Measurements from ENCODE around the gene PLIN3. TPM values are rescaled to one million over a fixed set of nuclear protein-coding genes. Genes with fewer than 3 reads are reported as not detected.
A peak's percentile ranks its signal among the peaks of the same experiment; 100 is the strongest.

Gene PLIN3
- total and polyA plus RNA-seq, 9 of the 15 experiments (the other 6 are each of a cell fraction or from before 2014, with no cell fraction given): 7.5 to 75.6 (median 43.1) TPM

DNA sequence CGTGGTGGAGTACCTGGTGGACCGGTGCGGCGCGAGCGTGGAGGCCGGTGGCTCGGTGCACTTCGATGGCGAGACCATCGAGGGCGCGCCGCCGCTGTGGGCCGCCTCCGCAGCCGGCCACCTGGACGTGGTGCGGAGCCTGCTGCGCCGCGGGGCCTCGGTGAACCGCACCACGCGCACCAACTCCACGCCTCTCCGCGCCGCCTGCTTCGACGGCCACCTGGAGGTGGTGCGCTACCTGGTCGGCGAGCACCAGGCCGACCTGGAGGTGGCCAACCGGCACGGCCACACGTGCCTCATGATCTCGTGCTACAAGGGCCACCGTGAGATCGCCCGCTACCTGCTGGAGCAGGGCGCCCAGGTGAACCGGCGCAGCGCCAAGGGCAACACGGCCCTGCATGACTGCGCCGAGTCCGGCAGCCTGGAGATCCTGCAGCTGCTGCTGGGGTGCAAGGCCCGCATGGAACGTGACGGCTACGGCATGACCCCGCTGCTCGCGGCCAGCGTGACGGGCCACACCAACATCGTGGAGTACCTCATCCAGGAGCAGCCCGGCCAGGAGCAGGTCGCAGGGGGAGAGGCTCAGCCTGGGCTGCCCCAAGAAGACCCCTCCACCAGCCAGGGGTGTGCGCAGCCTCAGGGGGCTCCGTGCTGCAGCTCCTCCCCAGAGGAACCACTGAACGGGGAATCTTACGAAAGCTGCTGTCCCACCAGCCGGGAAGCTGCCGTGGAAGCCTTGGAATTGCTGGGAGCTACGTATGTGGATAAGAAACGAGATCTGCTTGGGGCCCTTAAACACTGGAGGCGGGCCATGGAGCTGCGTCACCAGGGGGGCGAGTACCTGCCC lies 75.2 kb downstream of the PLIN3 start (continued):
- peak in 1 of 2 experiments; percentile 34; a peak in 3 of 4 replicates for TF ChIP-seq MNT (conservative IDR thresholded peaks at IDR 0.05)

- BruUV-seq (replicated peaks): no TSS peak
- TF ChIP-seq KAT8 (IDR thresholded peaks at IDR 0.05; ENCODE audit: low read depth) (peak; percentile 100), POLR3A (IDR thresholded peaks at IDR 0.05; ENCODE audit: borderline replicate concordance, extremely low read depth, insufficient read depth, insufficient read length) (no peak), NR1H2 (CRISPR knock-in tag; IDR thresholded peaks at IDR 0.05) (no peak), BRD4 (IDR thresholded peaks at IDR 0.05) (0 out of 2 replicates have a peak, but pooled peaks have one; percentile 48), MEF2A (IDR thresholded peaks at IDR 0.05; ENCODE audit: control insufficient read depth, low read depth, low read length) (no peak), NBN (IDR thresholded peaks at IDR 0.05; ENCODE audit: low read depth) (peak; percentile 24; the same call in 1 of the 2 replicates), ZNF239 (CRISPR knock-in tag; IDR thresholded peaks at IDR 0.05) (peak; percentile 82), ZNF217 (CRISPR knock-in tag; IDR thresholded peaks at IDR 0.05) (no peak), TAL1 (IDR thresholded peaks at IDR 0.05) (no peak)
- TF ChIP-seq, protein P1, sequence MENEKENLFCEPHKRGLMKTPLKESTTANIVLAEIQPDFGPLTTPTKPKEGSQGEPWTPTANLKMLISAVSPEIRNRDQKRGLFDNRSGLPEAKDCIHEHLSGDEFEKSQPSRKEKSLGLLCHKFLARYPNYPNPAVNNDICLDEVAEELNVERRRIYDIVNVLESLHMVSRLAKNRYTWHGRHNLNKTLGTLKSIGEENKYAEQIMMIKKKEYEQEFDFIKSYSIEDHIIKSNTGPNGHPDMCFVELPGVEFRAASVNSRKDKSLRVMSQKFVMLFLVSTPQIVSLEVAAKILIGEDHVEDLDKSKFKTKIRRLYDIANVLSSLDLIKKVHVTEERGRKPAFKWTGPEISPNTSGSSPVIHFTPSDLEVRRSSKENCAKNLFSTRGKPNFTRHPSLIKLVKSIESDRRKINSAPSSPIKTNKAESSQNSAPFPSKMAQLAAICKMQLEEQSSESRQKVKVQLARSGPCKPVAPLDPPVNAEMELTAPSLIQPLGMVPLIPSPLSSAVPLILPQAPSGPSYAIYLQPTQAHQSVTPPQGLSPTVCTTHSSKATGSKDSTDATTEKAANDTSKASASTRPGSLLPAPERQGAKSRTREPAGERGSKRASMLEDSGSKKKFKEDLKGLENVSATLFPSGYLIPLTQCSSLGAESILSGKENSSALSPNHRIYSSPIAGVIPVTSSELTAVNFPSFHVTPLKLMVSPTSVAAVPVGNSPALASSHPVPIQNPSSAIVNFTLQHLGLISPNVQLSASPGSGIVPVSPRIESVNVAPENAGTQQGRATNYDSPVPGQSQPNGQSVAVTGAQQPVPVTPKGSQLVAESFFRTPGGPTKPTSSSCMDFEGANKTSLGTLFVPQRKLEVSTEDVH (IDR thresholded peaks at IDR 0.05; ENCODE audit: low read depth, partially characterized antibody): peak; percentile 84
- TF ChIP-seq, protein P2, sequence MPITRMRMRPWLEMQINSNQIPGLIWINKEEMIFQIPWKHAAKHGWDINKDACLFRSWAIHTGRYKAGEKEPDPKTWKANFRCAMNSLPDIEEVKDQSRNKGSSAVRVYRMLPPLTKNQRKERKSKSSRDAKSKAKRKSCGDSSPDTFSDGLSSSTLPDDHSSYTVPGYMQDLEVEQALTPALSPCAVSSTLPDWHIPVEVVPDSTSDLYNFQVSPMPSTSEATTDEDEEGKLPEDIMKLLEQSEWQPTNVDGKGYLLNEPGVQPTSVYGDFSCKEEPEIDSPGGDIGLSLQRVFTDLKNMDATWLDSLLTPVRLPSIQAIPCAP (CRISPR knock-in tag; IDR thresholded peaks at IDR 0.05; ENCODE audit: borderline replicate concordance): no peak
Measured at GRCh38 chr19:4791183-4792018, 76.1 kb downstream of the PLIN3 start, which contains the start of gene FEM1A. TSS of gene FEM1A (plus strand) at chr19:4791734. CDS start at chr19:4791855, 121 bp downstream.

More at GRCh38 chr19:4791183-4792018, 76.1 kb downstream of the PLIN3 start, which contains the start of gene FEM1A:
- in situ Hi-C loops (cut with MboI) (loop anchor here (5.0 to 10.0 kb wide), 2 partner anchors 59 to 217 kb away; no protein-coding TSS in a partner anchor), intact Hi-C loops (cut with micrococcal nuclease) (loop anchor here (1.0 kb wide), 1 partner anchor 59 kb away; no protein-coding TSS in a partner anchor)
- peak within 1 kb of the TSS; percentile 98 for H3K27ac ChIP-seq (ENCODE audit: extremely low read depth, low read depth, low read length)
- peak within 1 kb of the TSS; percentile 68 for H2AFZ ChIP-seq (ENCODE audit: low read depth, low read length)
- peaks cover 19% of the 10 kb centered on the region for H4K20me1 ChIP-seq (replicated peaks; ENCODE audit: control insufficient read depth, insufficient read depth, low read length)
- peaks cover 14 to 49% of the 10 kb centered on the region in 2 experiments for H3K4me1 ChIP-seq (replicated peaks in 1 of 2; ENCODE audit: control insufficient read depth in 2 of 2, insufficient read depth in 2 of 2, low read length in 2 of 2)
- H3K9me3 ChIP-seq (replicated peaks; ENCODE audit: control insufficient read depth, insufficient read depth, low read depth, low read length): no peaks in the 10 kb centered on the region
- CTCF ChIA-PET (ENCODE audit: low intra/inter-chr PET ratio): interaction anchor here (0.6 to 2.3 kb wide), 5 partner anchors 54 to 268 kb away, joined by 3 to 28 read pairs (median 5); partner anchors contain the start of gene DPP9
- peak; percentile 100 for FAIRE-seq
- H3K79me2 ChIP-seq (ENCODE audit: control insufficient read depth, insufficient read depth, low read length): peaks cover 48% of the 10 kb centered on the region
- peak; percentile 93 to 100 (median 95) for DNase-seq (ENCODE audit: extremely low read depth in 1 of 4, low spot score in 3 of 4)
- H3K27me3 ChIP-seq (ENCODE audit: control insufficient read depth in 2 of 2, insufficient read depth in 2 of 2, low read length in 2 of 2): no peaks in the 10 kb centered on the region
- H3K9ac ChIP-seq (ENCODE audit: insufficient read depth in 1 of 2, low read depth in 2 of 2, low read length in 2 of 2): peak within 1 kb of the TSS; percentile 95 to 100
- POLR2A ChIA-PET: interaction anchor here (0.6 to 1.4 kb wide), 15 partner anchors 9 to 900 kb away, joined by 3 to 10 read pairs (median 5); partner anchors contain the start of gene DPP9
- H3K36me3 ChIP-seq (ENCODE audit: control insufficient read depth, insufficient read depth, low read length): peaks cover 41% of the 10 kb centered on the region; the same call in 2 of the 3 replicates
- no peaks in the 10 kb centered on the region for H3K9me1 ChIP-seq (ENCODE audit: control insufficient read depth, insufficient read depth, low read length)
- H3K4me2 ChIP-seq (ENCODE audit: insufficient read depth, low read length): peak within 1 kb of the TSS; percentile 88
- under 1% methylated on average over 58 of the region's 80 CpGs for WGBS (ENCODE audit: insufficient coverage, low coverage, missing lambda C conversion rate)
- peak; percentile 98 for ATAC-seq
- peak within 1 kb of the TSS; percentile 93 for H3K4me3 ChIP-seq

All from K562 (cell line).